Stimulated activated CD8-positive, alpha-beta memory T cell treated with anti-CD3 and anti-CD28 coated beads, Interleukin-7, amount 100 ng/mL, for 24 hours (primary cell): ENCODE measurements around the gene MAOA.
"Not testable (repeated sequence)": the region's sequence is repeated elsewhere in the genome, so short reads cannot be mapped to it uniquely, and the experiment has no call there.

Source experiments
- DNase-seq: peaks from one replicate; pipeline ENCODE4 v3.0.0-alpha.2; 2020; ENCODE audit warnings: low read depth

MAOA gene

DNA sequence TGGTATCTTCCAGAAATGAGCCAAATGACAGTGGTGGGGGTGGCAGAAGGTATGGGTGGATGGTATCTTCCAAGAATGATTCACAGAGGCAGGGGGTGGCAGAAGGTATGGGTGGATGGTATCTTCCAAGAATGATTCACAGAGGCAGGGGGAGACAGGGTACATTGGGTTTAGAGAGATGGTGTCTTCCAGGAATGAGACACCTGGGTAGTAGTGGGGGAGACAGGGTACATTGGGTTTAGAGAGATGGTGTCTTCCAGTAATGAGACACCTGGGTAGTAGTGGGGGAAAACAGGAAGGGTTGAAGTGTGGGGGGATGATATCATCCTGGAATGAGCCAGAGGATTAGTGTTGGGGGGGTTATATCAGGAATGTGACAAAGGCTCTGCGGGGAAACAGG lies 62.0 kb downstream of the MAOA start:
- no peak for DNase-seq

DNA sequence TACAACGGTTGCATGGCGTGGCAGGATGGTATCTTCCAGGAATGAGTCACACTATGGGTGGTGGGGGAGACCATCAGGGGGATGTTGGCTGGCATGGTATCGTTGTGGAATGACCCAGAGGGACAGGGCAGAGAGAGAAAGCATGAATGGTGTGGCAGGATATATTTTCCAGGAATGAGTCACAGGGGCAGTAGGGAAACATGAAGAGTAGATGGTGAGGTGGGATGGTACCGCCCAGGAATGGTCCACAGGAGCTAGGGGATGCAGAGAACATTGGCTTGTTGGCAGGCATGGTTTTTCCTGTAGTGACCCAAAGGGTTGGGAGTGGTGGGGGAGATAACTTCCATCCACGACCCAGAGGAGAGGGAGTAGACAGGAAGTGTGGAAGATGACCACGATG lies 62.4 kb downstream of the MAOA start:
- DNase-seq = no peak

DNA sequence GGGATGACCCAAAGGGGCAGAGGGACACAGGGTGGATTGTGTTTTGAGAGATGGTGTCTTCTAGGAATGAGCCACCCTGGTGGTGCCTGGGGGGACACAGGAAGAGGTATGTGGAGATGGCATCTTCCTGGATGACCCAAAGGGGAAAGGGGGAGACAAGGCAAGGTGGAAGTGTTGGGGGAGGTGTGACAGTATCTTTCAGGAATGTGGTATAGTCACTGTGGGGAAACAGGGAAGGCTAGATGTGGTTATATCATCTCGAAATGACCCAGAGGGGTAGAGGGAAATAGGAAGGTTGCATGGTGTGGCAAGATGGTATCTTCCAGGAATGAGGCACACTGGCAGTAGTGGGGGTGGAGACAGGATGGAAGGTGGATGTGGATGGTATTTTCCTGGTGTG lies 62.9 kb downstream of the MAOA start:
- no peak for DNase-seq

DNA sequence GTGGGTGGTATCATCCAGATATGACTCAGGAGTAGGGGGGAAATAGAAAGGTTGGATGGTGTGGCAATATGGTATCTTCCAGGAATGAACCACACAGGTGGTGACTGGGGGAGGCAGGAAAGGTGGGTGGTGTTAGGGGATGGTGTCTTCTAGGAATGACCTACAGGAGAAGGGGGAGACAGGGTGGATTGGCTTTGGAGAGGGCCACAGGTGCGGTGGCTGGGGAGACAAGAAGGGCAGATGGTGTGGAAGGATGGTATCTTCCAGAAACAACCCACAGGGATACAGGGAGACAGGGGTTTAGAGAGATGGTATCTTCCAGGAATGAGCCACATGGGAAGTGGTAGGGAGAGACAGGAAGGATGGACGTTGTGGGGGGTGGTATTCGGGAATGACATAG lies 64.0 kb downstream of the MAOA start:
- no peak for DNase-seq

DNA sequence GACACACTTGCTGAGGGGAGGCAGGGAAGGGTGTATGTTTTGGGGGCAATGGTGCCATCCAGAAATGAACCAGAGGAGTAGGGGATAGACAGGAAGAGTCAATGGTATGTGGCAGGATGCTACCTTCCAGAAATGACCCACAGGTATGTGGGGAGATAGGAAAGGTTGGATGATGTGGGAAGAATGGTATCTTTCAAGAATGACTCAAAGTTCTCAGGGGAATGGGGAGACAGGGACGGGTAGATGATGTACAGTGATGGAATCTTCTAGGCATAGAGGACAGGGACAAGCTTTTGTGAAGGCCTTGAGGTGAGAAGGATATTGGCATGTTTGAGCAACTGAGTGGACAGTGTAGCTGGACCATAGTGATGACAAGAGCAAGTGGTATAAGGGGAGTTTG lies 64.9 kb downstream of the MAOA start:
- DNase-seq = no peak

DNA sequence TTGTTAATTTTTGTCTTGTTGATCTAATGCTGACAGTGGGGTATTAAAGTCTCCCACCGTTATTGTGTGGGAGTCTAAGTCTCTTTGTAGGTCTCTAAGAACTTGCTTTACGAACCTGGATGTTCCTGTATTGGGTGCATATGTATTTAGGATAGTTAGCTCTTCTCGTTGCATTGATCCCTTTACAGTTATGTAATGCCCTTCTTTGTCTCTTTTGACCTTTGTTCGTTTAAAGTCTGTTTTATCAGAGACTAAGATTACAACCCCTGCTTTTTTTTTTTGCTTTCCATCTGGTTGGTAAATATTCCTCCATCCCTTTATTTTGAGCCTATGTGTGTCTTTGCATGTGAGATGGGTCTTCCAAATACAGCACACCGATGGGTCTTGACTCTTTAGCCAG lies 69.1 kb downstream of the MAOA start:
- DNase-seq = not testable (repeated sequence)

DNA sequence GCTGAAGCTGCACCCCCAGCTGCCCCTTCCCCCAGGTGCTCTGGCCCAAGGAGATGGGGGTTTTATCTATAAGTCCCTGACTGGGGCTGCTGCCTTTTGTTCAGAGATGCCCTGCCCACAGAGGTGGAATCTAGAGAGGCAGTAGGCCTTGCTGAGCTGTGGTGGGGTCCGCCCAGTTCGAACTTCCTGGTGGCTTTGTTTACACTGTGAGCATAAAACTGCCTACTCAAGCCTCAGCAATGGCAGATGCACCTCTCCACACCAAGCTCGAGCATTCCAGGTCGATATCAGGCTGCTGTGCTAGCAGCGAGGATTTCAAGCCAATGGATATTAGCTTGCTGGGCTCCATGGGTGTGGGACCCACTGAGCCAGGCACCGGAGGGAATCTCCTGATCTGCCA lies 71.2 kb downstream of the MAOA start:
- DNase-seq = not testable (repeated sequence)

DNA sequence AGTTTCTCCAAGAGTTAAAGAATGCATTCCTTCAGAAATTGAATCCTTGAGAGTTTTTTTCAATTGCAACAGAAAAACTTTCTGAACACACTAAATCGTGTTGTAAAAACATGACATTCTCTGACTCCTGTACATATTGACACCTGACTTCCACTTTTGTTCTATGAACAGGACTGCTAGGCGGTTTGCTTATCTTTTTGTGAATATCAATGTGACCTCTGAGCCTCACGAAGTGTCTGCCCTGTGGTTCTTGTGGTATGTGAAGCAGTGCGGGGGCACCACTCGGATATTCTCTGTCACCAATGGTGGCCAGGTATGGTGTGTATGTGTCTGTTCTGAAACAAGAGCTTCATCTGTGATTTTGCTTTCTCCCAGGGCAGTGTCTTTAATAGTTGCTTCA lies 71.9 kb downstream of the MAOA start:
- no peak for DNase-seq

DNA sequence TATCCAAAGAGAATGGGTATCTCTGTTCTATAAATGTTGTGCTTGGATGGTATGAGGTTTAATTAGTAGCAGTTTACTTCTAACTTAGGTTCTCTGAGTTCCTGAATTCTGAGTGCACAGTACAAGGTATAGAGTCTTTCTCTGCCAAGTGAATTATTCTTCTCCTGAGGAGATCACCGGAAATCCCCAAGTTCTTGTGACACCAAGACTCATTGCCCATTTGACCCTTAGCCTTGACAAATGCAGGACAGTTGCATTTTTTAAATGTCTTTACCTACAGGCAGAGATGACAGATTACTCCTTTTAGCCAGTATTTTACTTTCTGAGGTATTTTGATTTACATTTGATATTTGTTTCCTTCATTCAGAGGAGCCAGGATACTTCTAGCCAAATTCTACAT lies 72.9 kb downstream of the MAOA start:
- DNase-seq = no peak

DNA sequence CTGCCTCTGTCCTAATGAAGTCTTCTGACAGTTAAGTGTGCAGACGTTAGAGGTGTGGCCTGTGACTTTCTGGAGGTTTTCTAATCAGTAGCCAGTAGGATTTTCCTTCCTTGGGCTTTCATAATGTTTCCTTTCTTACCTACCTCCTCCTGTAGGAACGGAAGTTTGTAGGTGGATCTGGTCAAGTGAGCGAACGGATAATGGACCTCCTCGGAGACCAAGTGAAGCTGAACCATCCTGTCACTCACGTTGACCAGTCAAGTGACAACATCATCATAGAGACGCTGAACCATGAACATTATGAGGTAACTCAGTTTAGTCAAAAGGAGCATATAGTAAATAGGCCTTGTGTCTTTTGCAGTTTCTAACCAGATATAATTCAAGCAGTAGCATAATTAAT lies 75.0 kb downstream of the MAOA start:
- DNase-seq = no peak

DNA sequence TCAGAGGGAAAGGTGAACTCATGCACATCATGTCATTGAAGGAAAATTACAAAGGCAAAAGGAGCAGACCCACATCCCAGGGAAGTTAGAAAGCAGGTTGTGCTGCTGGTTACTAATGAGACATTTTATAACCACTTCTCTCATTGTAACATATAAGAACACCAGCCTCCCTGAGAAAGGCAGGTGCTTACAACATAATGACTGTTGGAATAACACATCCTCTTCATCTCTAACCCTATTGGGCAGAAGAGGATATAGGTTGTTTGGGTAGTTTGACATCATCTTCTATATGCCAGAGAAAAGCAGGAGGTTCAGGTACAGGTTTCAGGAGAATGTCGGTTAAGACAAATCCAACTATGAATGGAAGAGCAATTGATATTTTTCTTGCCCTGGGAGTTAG lies 77.6 kb downstream of the MAOA start:
- no peak for DNase-seq

DNA sequence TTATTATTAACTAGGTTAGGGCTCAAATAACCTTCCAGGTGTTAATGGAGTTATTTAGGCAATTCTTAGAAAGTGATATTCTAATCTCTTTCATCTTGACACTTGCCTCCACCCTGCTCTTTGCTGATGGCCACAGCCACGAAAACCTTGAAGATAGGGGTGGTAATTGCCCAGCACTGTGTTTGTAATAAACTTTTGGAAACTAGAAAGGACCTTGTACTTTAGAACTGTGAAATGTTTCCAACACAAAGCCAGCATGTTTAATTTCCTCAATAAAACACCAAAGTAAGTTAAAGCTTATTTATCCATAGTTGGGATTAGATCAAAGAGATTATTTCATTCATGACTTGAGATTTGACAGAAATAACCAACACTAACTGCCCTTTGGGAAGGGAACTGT lies 78.3 kb downstream of the MAOA start:
- no peak for DNase-seq

DNA sequence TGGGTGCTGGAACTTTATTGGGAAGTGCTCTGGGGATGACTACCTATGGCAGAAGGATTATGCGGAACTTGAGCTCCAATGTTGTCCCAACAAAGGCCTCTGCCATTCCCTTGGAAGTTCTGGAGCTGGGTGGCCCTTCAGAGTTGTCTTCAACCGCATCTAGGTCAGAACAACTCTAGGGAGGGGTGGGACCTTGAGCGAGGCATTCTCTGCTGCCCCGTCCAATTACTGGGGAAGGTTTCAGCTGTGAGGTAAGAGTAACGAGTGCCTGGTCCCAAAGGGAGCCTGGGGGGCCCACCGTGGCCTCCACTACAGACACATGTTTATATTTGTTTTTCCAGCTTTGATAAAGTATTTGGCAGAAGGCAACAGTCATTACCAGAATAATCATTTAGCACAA lies 79.4 kb downstream of the MAOA start:
- DNase-seq = no peak

DNA sequence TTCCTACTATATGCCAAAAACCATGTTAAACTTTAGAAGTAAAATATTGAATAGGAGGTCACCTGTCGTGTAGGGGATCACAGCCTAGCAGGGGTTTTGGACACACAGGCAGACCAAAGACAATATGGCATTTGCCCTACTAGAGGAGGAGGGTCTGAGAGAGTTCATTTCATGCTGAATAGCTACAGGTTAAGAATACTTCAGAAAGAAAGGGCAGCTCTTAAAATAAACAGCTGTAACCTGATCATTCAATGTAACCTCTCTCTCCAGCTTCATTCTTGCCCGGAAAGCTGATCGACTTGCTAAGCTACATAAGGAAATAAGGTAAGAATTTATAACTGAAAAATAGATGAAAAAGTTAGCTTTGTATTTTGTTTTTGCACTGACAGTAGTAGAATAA lies 79.9 kb downstream of the MAOA start:
- DNase-seq = no peak

DNA sequence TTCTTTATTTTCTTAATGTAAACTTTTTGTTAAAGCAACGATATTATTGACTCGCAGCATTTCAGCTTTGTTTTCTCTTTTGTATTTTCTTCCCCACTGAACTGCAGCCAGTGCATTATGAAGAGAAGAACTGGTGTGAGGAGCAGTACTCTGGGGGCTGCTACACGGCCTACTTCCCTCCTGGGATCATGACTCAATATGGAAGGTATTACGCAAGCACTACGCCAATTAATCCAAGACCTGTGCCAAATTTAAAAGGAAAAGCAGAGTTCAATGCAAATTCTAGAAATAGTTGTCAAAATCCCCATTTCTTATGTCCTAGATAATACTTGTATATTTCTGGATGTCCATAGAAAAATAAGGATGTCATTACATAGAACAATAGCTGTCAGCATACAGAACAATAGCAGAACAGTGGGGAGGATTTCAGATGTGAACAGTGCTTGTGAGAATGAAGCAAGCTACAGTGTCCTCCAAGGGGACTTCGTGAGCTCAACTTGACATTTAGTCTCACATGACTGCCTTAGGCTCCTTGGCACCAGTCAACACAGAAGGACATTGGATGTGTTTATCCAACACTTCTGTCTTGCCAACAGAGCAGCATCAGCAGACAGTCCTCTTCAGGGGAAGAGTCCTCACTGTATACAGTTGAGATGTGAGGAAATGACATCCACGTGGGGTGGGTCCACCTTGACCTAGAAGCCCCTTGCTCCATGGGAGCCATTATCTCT lies 85.9 kb downstream of the MAOA start:
- DNase-seq = no peak

DNA sequence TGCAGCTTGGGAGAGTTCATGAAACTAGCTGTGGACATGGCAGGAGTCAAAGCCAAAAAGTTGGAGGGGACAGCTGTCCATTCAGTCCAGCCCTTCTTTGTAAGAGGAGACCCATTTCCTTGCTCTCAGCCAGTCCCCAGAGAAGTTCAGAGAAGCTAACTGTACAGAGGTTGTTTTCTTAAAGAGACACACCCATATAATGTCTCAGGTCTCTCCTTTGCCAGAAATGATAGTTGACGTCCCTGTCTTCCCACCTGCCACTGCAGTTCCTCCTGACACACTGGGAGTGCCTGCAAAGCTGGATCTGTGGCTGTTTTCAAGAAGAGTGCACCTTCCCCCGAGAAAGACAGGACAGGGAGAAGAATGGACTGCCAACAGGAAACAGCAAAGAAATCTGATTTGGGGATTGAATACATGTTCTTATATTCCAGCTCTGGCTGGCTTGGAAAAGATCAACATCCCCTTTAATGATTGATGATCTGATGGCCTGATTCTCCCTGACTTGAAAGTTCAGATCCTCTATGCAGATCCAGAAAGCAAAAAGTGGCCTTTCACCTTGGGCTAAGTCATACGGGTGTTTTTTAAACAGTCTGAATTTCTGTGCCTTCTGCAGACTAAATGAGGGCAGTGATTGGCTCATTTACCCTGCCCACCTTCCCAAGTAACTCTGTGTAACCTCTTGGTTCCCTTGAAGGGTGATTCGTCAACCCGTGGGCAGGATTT lies 87.2 kb downstream of the MAOA start:
- no peak for DNase-seq

DNA sequence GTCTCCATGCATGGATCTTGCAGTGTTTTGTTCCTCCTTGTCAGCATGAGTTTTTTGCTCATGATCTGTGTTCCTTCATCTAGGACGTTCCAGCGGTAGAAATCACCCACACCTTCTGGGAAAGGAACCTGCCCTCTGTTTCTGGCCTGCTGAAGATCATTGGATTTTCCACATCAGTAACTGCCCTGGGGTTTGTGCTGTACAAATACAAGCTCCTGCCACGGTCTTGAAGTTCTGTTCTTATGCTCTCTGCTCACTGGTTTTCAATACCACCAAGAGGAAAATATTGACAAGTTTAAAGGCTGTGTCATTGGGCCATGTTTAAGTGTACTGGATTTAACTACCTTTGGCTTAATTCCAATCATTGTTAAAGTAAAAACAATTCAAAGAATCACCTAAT lies 88.2 kb downstream of the MAOA start:
- no peak for DNase-seq

DNA sequence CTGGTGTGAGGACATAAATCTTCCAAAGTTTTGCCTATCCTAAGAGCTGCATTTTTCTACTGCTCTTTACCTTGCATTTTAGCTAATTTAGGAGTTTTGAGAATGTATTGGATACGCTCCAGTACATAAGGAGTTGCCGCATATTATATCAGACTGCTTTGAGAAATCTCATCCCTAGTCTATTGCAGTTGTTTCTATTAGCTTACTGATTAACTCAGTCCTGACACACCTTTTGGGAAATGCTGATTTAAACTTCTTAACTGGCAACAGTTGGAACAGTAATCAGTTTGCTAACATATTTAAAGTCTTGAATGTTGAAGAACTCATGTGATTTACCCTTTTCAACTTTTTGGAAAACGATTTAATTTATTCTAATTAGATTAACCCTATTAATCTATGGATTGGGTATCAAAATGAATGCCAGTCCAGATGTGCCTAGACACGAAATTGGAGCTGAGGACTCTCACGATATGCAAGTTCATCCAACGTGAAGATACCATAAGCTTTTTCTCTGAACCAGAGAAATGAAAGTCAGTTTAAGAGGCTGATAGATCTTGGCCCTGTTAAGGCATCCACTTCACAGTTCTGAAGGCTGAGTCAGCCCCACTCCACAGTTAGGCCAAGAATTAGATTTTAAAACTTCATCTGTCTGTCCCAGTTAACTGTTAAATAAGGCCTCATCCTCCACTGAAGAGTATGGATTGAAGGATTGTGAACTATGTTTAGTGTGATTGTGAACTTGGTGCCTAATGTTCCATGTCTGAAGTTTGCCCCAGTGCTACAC lies 90.0 kb downstream of the MAOA start:
- DNase-seq = no peak

DNA sequence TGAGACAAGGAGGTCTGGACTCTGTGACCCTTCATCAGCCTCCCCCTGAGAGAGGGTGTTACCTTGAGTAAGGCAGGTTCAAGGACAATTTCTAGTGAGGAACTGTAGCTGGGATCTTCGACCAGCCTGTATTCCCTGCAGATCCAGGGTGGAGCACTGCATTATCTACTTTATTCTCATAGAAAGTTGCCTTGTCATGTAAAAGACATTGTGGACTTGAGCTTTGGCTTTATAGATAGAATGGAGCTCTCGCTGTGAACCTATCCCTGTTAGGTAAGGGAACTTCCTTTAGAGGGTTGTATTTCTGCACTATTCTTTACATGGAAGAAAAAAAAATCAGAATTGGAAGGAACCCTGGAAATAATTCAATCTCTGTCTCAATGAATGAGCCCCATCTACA lies 91.4 kb downstream of the MAOA start:
- no peak for DNase-seq

DNA sequence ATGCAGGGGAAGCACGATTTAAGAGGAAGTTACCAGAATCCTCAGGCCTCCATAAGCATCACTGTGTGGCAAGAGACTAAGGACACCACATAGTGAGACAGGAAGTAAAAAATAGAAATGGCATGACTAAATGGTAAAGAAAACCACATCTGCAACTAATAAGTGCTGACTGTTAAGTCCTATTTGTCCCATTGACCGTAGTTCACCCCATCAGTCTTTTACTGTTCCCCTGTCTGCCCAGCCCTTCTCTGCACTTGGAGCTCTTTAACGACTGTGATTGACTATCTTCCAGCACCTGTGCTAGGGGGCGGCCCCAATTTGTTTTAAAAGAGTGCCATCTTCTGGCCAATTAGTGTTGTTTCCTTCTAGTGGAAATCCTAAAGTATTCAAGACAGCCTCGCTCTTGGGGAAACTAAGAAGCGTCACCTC lies 94.2 kb downstream of the MAOA start:
- no peak for DNase-seq

DNA sequence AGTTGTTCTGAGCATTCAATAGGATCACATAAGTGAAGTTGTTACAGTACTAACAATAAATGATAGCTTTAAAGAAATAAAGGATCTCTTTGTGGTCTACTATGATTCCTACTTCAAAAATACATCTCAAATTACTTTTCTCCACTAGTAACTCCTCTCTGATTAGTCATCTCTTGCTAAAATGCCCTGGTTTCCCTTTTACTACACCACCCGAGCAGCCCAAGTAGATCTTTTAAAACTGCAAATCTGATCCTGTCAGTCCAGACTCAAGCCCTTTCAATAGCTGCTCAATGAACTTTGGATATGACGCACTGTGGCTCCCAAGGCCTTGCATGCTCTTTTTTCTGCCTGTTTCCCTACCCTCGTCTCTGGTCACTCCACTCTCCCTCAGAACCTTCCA lies 97.5 kb downstream of the MAOA start:
- DNase-seq = no peak

DNA sequence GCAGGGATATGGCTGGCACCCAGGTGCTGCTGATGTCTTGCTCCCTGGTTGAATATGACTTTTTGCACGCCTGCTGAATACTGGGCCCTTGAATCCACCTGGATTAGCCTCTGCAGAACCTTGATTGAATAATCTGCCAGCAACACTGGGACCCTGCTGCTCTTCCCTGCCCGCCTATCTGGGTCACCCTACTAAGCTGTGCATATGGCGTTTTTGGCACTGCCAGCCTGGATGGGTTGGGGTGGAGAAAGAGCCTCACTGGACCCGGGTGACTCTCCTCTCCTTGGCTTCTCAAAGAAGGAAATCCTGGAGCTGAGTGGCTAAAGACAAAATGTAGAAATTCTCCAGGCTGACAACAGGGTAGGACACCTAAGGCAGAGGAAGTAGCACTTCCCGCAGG lies 100.0 kb downstream of the MAOA start:
- no peak for DNase-seq

DNA sequence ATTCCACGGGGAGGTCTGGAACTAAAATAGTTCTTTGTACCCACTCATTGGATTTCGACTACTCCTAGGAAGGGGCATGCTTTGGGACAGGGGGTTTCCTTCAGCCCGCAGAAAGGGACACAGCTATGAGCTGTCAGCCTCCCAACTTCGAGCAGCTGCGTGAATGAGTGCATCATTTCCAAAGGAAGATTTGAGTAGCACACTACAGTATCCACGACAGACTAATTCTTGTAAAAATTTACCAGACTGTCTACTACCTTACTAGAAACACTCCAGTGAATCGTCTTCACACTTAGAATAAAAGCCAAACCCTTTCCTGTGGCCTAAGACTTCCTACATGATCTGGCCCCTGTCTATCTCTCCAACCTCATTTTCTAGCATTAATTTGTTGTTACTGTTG lies 101.9 kb downstream of the MAOA start:
- no peak for DNase-seq
